ENCODE results near the gene CFAP44.
"Not testable (repeated sequence)": the region's sequence is repeated elsewhere in the genome, so short reads cannot be mapped to it uniquely, and the experiment has no call there.

The CFAP44 gene

GRCh38 chr3:113441051-113441770, at the start of gene CFAP44:
Gene CFAP44, minus strand, starts transcription at chr3:113441493. Its CDS starts 7,829 bp downstream, at chr3:113433664.
- peak; percentile 62 for DNase-seq (ENCODE audit: low read depth)

DNA sequence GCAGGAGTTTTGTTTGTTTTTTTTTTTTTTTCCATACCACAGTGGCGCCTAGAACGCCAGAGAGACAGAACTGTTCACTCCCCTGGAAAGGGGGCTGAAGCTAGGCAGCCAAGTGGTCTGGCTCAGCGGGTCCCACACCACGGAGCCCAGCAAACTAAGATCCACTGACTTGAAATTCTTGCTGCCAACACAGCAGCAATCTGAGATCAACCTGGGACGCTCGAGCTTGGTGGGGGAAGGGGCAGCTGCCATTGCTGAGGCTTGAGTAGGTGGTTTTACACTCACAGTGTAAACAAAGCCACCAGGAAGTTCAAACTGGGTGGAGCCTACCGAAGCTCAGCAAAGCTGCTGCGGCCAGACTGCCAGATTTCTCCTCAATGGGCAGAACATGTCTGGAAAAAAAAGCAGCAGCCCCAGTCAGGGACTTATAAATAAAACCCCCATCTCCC, 43.9 kb upstream of the CFAP44 start:
- no peak for DNase-seq (ENCODE audit: low read depth)

DNA sequence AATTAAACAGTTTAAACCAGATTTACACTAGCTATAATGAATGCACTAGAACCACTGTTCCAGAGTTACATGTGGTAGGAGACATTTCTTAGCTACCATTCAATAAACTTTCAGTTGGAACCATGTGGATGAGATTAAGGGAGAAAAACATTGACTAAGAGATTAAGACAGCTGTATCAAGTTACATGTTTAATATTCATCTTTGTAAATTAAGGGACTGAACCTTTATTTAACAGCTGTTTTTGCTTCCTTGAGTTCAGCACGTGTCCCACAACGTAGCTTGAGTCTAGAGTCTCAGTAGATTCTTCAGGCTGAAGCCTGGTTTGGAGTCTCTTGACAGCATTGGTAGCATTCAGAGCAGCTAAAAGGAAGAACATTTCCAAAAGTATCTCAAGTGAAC, 27.2 kb upstream of the CFAP44 start:
- no peak for DNase-seq (ENCODE audit: low read depth)

- DNase-seq (ENCODE audit: low read depth) = no peak
Observed at GRCh38 chr3:113461488-113461887, 20.2 kb upstream of the CFAP44 start.

DNA sequence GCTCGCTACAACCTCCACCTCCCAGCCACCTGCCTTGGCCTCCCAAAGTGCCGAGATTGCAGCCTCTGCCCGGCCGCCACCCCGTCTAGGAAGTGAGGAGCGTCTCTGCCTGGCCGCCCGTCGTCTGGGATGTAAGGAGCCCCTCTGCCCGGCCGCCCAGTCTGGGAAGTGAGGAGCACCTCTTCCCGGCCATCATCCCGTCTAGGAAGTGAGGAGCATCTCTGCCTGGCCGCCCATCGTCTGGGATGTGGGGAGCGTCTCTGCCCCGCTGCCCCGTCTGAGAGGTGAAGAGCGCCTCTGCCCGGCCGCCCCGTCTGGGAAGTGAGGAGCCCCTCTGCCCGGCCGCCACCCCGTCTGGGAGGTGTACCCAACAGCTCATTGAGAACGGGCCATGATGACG, 17.3 kb upstream of the CFAP44 start:
- DNase-seq (ENCODE audit: low read depth) = not testable (repeated sequence)

- DNase-seq (ENCODE audit: low read depth) = no peak
Observed at GRCh38 chr3:113455446-113455845, 14.2 kb upstream of the CFAP44 start.

GRCh38 chr3:113454630-113455029, 13.3 kb upstream of the CFAP44 start:
- no peak for DNase-seq (ENCODE audit: low read depth)

DNA sequence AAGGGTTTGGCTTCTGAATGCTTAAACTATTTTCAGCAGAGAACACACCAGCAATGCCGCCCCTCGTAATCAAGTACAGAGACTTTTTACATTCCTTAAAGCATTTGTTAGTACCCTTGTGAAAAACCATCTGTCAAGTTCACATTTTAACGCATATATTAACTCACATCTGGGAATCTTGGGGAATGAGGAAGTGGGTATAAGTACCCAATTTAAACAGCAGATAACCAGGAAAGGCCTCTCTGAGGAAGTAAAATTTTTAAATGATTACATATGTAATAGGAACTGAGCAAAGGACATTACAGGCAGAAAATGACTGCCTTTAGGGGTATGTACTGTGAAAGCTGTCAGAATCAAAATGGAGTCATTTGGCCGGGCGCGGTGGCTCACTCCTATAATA, 12.8 kb upstream of the CFAP44 start:
- DNase-seq (ENCODE audit: low read depth) = no peak

- no peak for DNase-seq (ENCODE audit: low read depth)
Observed at GRCh38 chr3:113450911-113451310, 9.6 kb upstream of the CFAP44 start.

GRCh38 chr3:113439606-113440005, 1.7 kb downstream of the CFAP44 start:
- no peak for DNase-seq (ENCODE audit: low read depth)

GRCh38 chr3:113438224-113438623, 3.1 kb downstream of the CFAP44 start:
- DNase-seq (ENCODE audit: low read depth) = no peak

DNA sequence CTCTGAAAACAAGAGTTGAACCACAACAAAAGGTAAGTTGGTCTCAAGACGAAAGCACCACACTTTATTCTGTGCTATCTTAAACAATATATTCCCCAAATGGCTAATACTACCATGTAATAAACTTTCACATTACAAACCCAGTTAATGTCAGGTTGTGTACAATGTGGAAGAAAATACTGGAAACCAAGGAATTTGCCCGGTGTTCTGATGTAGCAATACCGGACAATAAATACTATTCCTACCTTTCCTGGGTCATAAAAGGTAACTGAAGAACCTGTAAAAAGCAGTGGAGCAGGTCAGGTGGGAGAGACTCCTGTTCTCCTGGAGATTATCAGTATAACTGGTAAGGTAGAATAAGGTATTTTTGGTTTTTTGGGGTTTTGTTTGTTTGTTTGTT, 3.9 kb downstream of the CFAP44 start:
- no peak for DNase-seq (ENCODE audit: low read depth)

DNA sequence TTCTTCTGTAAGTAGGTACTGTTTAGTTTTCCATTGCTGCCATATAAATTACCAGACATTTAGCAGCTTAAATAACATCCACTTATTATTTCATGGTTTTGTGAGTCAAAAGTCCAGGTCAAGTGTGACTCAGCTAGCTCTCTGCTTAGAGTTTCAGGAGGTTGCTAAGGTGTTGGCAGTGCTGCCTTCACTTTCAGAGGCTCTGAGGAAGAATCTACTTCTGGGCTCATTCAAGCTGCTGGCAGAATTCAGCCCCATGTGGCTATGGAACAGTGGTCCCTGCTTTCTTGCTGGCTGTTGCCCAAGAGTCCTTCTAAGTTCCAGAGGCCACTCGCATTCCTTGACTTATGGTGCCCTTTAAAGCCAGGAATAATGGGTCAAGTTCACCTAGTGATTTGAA, 4.5 kb downstream of the CFAP44 start:
- DNase-seq (ENCODE audit: low read depth) = peak; percentile 81

DNA sequence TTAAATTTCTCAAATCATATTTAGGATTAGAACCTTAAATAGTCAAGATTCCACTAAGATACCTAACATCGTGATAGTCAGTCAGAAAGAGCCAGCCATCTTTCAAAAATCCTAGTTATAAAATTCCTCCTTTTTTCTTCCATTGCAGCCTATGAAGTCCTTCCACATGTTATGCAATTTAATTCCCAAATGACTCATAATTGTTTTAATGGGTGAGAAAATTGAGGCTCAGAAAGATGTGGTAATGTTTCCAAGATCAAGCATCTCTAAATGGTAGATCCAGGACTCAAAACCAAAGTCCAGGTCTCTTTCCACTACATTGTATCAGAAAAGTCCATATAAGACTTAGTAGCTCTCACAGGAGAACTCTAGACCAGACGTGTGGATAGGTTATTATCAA, 9.5 kb downstream of the CFAP44 start:
- peak; percentile 10 for DNase-seq (ENCODE audit: low read depth)

- DNase-seq (ENCODE audit: low read depth) = no peak
Observed at GRCh38 chr3:113428581-113428980, 12.7 kb downstream of the CFAP44 start.

- DNase-seq (ENCODE audit: low read depth) = no peak
Observed at GRCh38 chr3:113423699-113424098, 17.6 kb downstream of the CFAP44 start.

GRCh38 chr3:113421082-113421481, 20.2 kb downstream of the CFAP44 start:
- DNase-seq (ENCODE audit: low read depth) = no peak

DNA sequence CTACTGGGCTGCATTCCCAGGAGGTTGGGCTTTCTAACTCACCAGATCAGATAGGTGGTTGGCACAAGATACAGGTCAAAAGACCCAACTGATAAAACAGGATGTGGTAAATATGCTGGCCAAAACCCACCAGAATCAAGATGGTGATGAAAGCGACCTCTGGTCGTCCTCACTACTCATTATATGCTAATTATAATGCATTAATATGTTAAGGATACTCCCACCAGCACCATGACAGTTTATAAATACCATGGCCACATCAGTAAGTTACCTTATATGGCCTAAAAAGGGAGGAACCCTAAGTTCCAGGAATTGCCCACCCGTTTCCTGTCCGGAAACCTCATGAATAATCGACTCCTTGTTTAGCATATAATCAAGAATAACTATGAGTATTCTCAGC, 31.6 kb downstream of the CFAP44 start:
- DNase-seq (ENCODE audit: low read depth) = no peak

DNA sequence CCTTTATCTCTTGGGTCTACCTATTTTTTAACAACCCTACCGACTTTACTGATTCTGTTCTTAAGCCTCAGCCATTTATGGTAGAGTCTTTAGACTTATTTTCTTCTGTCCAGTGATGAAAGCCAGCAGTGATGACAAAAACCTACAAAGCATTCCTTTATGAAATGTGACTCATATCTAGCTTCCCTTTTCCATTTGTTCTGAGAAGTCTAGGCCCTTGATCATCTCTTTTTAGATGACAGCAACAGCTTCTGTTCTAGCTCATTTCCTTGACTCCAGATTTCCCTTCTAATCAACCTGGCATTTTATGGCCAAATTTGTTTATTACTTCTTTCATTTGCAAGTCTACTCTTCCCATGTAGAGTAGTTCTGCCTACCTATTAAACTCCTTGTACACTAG, 36.1 kb downstream of the CFAP44 start:
- DNase-seq (ENCODE audit: low read depth) = peak; percentile 33

- DNase-seq (ENCODE audit: low read depth) = no peak
Observed at GRCh38 chr3:113404637-113405036, 36.7 kb downstream of the CFAP44 start.

Measured in iris pigment epithelial cell (primary cell).